AML-193 (cell line): ENCODE data around the gene MCRIP1.

Source experiments
- DNase-seq, 2 experiments: peaks; one replicate each; lab custom pipeline; 2025; lab: John Stamatoyannopoulos, UW

MCRIP1 gene

DNA sequence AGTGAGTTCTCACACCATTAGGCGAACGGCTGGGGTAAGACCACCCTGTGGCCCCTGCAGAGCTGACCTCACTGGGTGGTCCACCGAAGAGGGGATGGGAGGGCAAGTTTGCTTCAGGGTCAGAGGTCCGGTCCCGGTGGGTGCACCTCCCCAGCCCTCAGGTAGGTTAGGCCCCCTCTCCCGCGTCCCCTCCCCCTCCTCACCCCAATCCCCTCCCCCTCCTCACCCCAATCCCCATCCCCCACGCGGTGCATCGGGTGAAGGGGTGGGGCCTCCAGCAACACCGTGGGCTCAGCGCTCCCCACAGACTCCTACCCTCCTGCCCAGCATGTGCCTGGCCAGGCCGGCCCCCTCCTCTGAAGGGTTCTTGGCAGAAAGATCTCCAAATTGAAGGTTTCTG lies 13.4 kb downstream of the MCRIP1 start:
- no peak for DNase-seq

DNA sequence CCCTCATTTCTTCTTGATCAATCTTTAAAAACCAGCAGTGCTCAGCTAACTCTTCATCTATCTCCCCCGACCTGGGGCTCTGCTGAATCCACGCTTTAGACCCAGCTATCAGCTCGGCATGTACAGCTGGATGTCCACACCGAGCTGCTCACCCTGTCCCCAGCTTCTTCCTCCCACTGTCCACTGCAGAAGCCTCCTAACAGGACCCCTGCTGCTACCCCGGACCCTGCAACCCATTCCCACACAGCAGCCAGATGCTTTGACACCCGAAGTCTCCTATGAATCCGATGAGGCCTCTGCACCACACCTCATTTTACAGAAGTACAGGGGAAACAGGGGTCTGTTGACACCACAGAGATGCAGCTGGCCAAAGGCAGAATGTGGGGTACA lies 15.3 kb downstream of the MCRIP1 start:
- no peak for DNase-seq

DNA sequence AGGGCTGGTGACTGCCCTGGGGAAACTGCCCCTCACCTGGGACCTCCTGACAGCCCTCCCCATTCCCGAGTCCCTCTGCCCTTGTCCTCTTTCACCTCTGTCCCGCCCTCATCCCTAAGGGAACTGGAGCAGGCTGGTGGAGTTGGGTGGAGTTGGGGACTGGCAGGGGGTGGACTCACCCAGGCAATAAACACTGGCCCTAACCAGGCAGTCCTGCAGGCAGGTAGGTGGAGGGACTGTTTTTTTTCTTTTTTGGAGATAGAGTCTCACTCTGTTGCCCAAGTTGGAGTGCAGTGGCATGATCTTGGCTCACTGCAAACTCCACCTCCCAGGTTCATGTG lies 17.5 kb downstream of the MCRIP1 start:
- no peak for DNase-seq

DNA sequence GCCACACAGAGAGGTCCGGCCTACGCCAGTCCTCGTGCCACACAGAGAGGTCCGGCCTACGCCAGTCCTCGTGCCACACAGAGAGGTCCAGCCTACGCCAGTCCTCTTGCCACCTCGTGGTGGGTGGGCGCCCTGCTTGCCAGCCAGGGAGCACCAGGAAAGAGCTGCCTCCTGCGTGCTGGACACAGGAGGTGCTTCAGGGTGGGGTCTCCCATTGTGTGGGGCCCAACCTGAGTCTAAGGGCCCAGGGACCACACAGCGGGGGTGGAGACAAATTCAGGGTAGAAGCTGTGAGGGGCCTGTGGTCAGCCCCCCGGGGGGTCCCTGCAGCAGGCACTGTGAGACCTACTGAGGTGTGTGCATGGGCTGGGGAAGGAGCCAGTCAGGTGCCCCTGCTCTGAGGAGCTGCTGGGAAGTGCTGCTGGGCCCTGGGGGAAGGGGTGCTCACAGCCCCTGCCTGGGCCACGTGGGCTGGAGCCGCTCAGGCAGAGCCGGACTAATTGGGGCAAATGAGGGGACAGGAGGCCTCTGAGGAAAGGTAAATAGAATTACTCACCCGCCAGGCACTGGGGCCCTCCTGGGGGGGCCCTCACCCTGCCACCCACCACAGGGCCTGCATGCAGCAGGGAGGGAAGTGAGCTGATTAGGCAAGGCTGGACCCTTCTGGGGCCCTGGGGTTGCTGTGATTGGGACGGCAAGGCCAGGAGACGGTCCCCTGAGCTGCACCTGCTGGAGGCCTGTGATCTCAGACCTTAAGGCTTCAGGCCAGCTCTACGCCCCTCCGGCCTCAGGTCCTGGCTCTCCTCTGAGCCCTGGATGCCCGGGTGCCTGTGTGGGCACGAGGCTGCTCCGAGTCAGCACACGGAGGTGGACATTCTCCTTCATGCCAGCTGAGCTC lies 18.1 kb downstream of the MCRIP1 start:
- no peak for DNase-seq

DNA sequence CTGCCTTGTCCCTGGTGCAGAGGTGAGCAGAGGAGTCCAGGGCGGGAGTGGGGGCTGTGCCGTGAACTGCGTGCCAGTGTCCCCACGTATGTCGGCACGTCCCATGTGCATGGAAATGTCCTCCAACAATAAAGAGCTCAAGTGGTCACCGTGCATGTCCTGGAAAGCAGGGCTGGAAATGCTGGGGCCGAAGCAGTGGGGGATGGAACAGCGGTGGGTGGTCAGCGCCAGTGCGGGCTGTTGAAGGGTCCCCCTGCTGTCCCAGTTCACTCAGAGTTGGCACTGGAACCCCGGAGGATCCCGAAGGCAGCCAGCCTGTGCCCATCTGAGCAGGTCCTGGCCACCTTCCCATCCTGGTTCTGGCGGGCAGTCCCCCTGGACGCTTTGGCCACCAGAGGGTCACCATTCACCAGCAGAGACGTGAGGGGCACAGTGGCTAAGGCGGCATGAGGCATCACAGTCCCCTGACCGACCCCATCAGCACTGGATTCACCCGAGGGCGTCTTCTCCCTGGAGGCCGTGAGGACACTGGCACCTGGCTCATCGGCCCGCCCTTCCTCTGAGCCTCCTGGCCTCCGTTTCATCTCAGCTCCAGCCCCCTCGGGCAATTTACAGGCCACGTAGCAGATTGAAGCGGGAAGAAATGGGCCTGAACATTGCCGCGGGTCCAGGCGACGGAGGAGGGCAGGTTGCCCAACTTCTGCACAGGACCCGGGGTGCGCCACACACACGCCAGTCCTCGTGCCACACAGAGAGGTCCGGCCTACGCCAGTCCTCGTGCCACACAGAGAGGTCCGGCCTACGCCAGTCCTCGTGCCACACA lies 19.0 kb downstream of the MCRIP1 start:
- DNase-seq = no peak

DNA sequence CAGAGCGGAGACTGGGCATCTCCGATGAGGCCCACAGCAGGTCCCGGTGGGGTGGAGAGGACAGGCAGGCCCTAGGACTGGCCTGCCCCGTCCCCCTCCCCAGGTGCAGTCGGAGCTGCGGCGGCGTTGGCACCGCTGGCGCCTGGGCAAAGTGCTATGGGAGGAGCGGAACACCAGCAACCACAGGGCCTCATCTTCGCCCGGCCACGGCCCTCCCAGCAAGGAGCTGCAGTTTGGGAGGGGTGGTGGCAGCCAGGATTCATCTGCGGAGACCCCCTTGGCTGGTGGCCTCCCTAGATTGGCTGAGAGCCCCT lies 19.8 kb downstream of the MCRIP1 start:
- DNase-seq = no peak

DNA sequence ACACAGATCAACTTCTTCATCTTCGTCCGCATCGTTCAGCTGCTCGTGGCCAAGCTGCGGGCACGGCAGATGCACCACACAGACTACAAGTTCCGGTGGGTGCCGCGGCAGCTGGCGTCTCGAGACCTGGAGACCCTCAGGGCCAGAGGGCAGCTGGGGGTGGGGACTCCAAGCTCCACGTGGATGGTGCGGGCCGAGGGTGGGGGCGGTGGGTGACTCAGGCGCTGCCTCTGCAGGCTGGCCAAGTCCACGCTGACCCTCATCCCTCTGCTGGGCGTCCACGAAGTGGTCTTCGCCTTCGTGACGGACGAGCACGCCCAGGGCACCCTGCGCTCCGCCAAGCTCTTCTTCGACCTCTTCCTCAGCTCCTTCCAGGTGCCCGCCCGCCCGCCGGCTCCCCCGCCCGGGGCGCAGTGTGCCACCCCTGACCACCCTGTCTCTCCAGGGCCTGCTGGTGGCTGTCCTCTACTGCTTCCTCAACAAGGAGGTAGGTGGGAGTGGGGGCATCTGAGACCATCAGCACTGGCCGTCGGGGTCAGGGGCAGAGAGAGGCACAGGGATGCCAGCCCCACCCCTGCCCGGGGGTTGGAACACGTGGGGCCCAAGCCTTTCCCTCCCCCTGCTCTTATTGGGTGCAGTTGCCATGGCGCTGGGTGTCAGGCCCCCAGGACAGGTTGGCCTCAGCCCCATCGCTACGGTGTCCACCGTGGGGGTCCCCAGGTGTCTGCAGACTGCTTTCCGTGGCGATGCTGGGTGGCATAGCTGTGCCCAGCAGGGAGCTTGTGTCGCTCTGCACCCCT lies 20.3 kb downstream of the MCRIP1 start:
- no peak for DNase-seq

DNA sequence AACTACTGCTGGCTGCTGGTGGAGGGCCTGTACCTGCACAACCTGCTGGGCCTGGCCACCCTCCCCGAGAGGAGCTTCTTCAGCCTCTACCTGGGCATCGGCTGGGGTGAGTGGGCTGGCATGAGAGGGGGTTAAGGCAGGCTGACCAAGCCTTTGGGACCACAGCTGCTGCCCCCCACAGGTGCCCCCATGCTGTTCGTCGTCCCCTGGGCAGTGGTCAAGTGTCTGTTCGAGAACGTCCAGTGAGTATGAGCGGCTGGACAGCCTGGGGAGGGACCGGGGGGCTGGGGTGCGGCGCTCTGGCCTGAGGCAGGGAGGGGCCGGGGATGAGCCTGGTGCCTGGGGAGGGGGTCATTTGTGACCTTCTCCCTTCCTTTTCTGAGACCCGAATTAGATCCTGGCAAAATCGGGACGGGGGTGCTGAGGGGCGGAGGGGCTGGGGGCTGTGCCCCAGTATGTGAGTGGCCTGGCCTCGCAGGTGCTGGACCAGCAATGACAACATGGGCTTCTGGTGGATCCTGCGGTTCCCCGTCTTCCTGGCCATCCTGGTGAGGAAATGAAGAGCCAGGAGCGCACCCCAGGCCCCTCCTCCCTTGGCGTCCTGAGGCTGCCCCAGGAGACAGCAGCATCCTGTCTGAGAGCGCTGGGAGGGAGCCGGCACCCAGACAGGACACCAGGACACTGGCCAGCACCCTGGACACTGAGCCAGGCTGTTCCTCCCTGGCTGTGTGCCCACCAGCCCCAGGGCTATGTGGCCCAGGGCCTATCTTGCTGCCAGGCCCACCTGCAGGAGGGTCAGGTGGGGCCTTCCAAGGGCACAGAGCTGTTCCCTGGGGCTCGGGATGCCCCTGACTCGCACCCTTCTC lies 21.2 kb downstream of the MCRIP1 start:
- DNase-seq = no peak

DNA sequence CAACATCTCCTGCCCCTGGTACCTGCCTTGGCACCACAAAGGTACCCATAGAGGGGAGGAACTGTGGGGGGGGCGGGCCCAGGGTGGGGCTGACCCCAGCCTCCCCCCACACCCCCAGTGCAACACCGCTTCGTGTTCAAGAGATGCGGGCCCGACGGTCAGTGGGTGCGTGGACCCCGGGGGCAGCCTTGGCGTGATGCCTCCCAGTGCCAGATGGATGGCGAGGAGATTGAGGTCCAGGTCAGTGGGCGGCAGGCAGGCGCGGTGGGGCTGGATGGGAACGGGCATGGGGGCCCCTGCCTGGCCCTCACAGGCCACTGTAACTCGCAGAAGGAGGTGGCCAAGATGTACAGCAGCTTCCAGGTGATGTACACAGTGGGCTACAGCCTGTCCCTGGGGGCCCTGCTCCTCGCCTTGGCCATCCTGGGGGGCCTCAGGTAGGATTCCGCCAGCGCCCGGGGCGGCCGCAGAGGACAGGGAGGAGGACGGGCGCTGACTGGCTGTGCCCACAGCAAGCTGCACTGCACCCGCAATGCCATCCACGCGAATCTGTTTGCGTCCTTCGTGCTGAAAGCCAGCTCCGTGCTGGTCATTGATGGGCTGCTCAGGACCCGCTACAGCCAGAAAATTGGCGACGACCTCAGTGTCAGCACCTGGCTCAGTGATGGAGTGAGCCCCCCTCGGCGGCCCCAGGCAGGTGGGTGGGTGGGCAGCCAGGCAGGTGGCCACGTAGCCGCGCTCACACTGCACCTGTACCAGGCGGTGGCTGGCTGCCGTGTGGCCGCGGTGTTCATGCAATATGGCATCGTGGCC lies 22.0 kb downstream of the MCRIP1 start:
- DNase-seq = no peak

DNA sequence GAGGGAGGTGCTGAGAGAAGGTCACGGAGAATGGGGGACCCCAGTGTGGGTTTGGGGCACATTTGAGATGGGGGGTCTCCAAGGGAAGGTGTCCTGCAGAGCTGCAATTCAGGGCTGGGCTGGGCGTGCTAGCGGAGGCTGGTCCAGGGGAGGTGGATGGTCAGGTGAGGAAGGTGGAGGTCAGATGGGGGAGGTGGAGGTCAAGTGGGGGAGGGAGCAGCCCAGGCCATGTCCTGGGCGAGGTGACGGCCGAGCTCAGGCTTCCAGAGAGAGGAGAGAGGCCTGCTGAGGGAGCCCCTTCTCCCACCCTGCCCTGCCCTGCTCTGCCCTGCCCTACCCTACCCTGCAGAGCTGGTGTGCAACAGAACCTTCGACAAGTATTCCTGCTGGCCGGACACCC lies 22.6 kb downstream of the MCRIP1 start:
- no peak for DNase-seq

DNA sequence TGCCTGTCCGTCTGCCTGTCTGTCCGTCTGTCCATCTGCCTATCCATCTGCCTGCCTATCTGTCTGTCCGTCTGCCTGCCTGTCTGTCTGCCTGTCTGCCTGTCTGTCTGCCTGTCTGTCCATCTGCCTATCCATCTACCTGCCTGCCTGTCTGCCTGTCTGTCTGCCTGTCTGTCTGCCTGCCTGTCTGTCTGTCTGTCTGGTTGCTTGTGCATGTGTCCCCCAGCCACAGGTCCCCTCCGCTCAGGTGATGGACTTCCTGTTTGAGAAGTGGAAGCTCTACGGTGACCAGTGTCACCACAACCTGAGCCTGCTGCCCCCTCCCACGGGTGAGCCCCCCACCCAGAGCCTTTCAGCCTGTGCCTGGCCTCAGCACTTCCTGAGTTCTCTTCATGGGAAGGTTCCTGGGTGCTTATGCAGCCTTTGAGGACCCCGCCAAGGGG lies 23.5 kb downstream of the MCRIP1 start:
- DNase-seq = no peak

DNA sequence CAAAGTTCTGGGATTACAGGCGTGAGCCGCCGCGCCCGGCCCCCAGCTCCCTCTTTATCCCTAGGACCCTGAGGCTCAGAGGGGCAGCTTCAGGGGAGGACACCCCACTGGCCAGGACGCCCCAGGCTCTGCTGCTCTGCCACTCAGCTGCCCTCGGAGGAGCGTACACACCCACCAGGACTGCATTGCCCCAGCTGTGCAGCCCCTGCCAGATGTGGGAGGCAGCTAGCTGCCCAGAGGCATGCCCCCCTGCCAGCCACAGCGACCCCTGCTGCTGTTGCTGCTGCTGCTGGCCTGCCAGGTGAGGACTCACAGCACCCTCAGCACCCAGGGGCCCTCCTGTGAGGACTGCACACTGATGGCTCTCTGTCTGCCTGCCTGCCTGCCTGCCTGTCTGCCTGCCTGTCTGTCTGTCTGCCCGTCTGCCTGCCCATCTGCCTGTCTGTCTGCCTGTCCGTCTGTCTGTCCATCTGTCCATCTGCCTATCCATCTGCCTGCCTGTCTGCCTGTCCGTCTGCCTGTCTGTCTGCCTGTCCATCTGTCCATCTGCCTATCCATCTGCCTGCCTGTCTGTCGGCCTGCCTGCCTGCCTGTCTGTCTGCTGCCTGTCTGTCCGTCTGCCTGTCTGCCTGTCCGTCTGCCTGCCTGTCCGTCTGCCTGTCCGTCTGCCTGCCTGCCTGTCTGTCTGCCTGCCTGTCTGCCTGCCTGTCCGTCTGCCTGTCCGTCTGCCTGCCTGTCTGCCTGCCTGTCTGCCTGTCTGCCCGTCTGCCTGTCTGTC lies 24.1 kb downstream of the MCRIP1 start:
- no peak for DNase-seq

DNA sequence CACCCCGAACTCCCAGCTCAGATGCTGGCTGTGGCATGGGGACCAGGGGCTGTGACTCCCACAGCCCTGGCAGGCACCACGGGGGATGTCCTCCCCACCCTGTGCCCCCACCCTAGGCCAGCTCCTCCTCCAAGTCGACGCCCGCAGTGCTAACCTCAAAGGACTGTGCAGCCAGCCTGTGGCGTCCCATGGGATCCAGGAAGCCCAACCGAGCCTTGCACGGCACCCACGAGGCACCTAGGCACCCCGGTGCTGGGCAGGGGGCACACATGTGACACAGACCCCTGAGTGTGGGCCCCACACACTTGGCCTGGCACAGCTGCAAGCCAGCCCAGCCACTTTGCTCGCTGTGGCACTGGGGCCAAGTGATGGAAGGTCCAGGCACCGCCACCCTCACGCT lies 25.3 kb downstream of the MCRIP1 start:
- no peak for DNase-seq

DNA sequence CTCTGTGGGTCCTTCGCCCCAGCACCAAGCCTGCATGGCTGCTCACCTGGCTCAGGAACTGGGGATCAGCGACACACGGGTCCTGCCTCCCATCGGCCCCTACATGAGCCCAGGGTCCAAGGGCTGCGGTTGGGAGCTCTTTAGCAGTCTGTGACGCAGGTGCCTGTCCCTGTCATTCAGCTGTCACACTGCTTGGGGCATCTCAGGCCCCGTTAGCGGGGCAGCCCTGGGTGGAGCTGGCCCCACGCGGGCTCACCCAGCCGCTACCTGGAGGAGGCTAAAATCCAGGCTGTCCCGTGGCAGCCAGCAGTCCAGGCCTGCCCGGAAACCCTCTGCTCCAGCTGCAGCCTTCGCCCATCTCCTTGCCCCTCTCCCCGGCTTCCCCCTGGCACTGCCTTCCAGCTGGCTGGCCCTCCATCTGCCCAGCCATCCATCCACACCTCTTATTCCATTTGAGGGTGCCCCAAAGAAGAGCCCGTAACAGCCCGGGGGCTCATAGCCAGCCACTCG lies 25.8 kb downstream of the MCRIP1 start:
- no peak for DNase-seq

DNA sequence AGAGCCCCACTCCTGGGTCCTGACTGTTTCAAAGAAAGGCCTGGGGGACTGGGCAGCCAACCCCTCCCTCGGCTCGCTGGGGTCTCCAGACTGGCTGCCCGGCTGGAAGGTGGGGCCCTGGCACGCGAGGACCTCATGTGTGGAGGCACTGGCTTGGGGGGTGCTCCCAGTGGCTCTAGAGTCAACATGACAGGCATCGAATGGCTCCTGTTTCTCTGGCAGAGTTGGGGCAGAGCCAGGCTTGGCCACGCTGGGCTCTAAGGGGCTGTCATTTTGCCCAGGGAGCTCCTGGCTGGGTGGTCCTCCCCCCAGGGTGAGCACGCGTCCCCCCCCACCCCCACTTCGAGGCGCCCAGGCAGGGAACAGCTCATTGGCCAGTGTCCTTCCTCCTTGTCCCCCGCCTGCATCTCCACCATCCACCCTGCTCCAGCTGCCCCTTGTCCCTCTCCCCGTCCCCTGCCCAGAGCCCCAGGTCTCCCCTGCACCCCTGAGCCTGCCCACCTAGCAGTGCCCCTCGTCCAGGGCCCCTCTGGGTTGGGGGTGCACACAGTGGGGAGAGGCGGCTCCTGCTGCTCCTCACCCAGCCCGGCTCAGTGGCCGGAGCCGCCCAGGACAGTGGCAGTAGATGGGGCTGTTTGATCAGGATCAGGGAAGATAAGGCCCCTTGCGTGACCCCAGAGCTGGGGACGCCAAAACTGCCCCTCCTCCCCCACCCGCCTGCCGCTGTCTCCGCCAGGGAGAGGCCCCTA lies 26.5 kb downstream of the MCRIP1 start:
- DNase-seq = no peak

DNA sequence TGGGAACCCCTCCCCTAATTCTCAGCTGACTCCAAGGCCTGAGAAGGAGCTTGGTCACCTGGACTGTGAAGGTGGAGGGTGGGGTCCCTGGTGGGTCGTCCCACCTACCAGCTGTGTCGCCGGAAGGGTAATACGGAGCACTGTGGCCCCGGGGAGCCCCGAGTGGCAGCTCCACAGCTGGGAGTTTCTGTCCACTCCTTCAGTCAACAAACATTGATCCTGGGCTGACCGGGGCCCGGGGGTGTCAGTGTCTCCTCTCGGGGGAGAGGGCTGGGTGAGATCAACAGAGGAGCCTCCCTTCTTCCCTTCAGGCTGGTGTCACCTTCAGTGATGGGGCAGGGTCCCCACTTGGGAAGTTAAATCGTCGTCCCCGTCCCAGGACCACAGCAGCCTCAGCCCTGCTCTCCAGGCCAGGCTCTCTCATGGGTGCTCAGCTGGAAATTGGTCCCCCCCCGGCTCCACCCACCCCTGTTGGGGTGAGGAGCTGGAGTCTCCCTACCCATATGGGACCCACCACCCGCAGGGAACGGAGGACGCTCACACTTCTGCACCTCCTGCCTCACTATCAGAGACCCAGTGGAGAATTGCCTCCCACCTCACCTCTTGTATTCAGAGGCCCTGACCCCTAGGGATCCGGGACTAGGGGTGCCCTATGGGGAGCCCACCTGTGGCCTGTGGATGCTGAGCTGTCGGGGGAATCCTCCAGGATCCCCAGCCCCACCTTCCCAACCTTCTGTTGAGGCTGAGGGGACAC lies 27.2 kb downstream of the MCRIP1 start:
- DNase-seq = no peak

DNA sequence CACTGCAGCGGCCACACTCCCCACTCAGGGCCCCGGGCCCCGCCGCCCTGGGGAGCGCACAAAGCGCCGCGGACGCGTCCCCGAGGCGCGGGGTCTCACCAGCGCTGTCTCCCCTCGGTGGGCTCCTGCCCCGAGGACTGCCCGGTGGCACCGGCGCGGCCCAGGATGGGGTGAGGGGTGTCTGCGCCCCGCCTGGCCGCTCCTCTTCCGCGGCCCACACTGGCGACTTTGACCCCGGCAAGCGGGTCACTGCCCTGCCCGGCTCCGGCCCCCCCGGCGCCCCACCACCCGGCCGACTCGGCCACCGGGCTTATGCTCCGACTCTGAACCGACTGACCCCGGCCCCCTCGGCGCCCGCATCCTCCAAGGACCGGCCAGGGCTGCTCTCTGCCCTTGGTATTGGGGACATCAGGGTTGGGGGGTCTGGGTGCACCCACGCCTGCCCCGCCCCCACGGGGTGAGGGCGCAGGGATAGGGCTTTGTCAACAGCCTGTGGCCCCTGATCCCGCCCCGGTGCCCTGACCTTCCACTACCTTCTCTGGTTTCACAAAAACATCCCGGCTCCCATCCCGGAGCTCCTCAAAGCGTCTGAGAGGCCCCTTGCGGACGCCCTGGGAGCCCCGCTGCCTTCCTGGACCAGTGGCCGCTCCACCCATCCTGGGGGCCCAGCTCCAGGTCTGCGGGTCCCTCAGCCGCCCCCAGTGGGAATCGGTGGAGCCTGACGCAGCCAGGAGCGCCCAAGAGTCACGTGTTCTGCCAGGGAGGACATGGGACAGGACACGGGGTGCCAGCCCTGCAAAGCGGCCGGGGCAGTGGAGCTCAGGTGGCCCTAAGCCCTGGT lies 28.3 kb downstream of the MCRIP1 start:
- DNase-seq = no peak
